Uterus (tissue), 2 donors: Measurements from ENCODE around the gene NADSYN1.

Experiments used
- CTCF ChIP-seq, 4 experiments: fragments of 200-600 bp in 2 of 4; fragments of 450-650 bp in 2 of 4; sonication (generic) in 2 of 4; IDR thresholded peaks; one replicate each; pipeline ENCODE4 v1.5.1; 2016 to 2019; ENCODE audit warnings: antibody characterized with exemption in 4 of 4, mild to moderate bottlenecking in 2 of 4, moderate library complexity in 1 of 4
- POLR2A ChIP-seq, 2 donors: fragments of 450-650 bp; IDR thresholded peaks; one replicate each; pipeline ENCODE4 v1.6.1; 2016; ENCODE audit warnings: antibody characterized with exemption in 2 of 2, mild to moderate bottlenecking in 1 of 2, moderate library complexity in 1 of 2

GRCh38 chr11:71423181-71423790, 29.7 kb upstream of the NADSYN1 start:
- no peak for TF ChIP-seq CTCF (IDR thresholded peaks at IDR 0.05)
- no peak for TF ChIP-seq POLR2A (IDR thresholded peaks at IDR 0.05)
